Right atrium auricular region (tissue), 2 donors: Measurements from ENCODE around the gene ANO4. TPM values are rescaled to one million over a fixed set of nuclear protein-coding genes. Genes with fewer than 3 reads are reported as not detected.

Experiments used
- DNase-seq: peaks from one replicate; pipeline ENCODE4 v3.0.0-alpha.2; 2019; ENCODE audit warnings: low spot score
- H3K27ac ChIP-seq, 2 donors: fragments of 200-600 bp; sonication (generic); 1 replicate in 1 of 2; 2 replicates in 1 of 2; pipeline ENCODE4 v1.5.1; 2016 to 2019
- H3K27me3 ChIP-seq, 2 donors: fragments of 200-600 bp; sonication (generic); one replicate each; pipeline versions ENCODE4 v1.5.1 to v1.6.0; 2017 to 2019
- H3K36me3 ChIP-seq: fragments of 200-600 bp; sonication (generic); one replicate; pipeline ENCODE4 v1.5.1; 2016
- H3K4me1 ChIP-seq, 2 donors: fragments of 200-600 bp; sonication (generic); one replicate each; pipeline versions ENCODE4 v1.5.1 to v1.6.0; 2017 to 2019
- H3K4me3 ChIP-seq, 2 donors: fragments of 200-600 bp; sonication (generic); 1 replicate in 1 of 2; 2 replicates in 1 of 2; pipeline ENCODE4 v1.5.1; 2017 to 2019; ENCODE audit warnings: mild to moderate bottlenecking in 1 of 2, moderate library complexity in 1 of 2
- H3K9me3 ChIP-seq, 2 donors: fragments of 200-600 bp; sonication (generic); one replicate each; pipeline ENCODE4 v1.5.1; 2019
- CTCF ChIP-seq, 2 donors: fragments of 200-600 bp; sonication (generic); IDR thresholded peaks; one replicate each; pipeline ENCODE4 v1.5.1; 2019; ENCODE audit warnings: antibody characterized with exemption in 2 of 2
- total RNA-seq, 2 donors: library from RNA; depleted of rRNA; stranded (reverse); fragments of >200 nt; gene quantifications; one replicate each; pipeline ENCODE4 v1.1.0, GENCODE V29; 2016

ANO4 gene
- total RNA-seq, 2 donors from 2014 or later: 0.47 TPM; not detected in 1

GRCh38 chr12:101039848-101040531, 245.4 kb downstream of the ANO4 start:
- no peak for DNase-seq
- Histone ChIP-seq H3K27me3 (no peaks in the 10 kb centered on the region), H3K4me3 (no peak overlapping the region), H3K4me1 (no peaks in the 10 kb centered on the region), H3K36me3 (no peaks in the 10 kb centered on the region), H3K27ac (no peak overlapping the region), H3K9me3 (peaks cover 0 to 4% of the 10 kb centered on the region in 2 donors)
- TF ChIP-seq CTCF (IDR thresholded peaks at IDR 0.05): no peak

- no peak overlapping the region for H3K4me3 ChIP-seq
- H3K27ac ChIP-seq: no peak overlapping the region
- no peaks in the 10 kb centered on the region for H3K27me3 ChIP-seq
- no peaks in the 10 kb centered on the region for H3K4me1 ChIP-seq
- no peak for DNase-seq
- peaks cover 0 to 4% of the 10 kb centered on the region in 2 donors for H3K9me3 ChIP-seq
- H3K36me3 ChIP-seq: no peaks in the 10 kb centered on the region
- TF ChIP-seq CTCF (IDR thresholded peaks at IDR 0.05): no peak
Measured at GRCh38 chr12:101040936-101041335, 246.4 kb downstream of the ANO4 start.

GRCh38 chr12:101042211-101042610, 247.6 kb downstream of the ANO4 start:
- no peak for DNase-seq
- no peak overlapping the region for H3K27ac ChIP-seq
- no peak for TF ChIP-seq CTCF (IDR thresholded peaks at IDR 0.05)
- H3K4me1 ChIP-seq: no peaks in the 10 kb centered on the region
- H3K9me3 ChIP-seq: no peaks in the 10 kb centered on the region
- H3K27me3 ChIP-seq: no peaks in the 10 kb centered on the region
- H3K4me3 ChIP-seq: no peak overlapping the region
- H3K36me3 ChIP-seq: no peaks in the 10 kb centered on the region

GRCh38 chr12:101044512-101045059, 250.0 kb downstream of the ANO4 start:
- DNase-seq: no peak
- no peak overlapping the region for H3K4me3 ChIP-seq
- H3K27ac ChIP-seq: no peak overlapping the region
- no peak for TF ChIP-seq CTCF (IDR thresholded peaks at IDR 0.05)
- no peaks in the 10 kb centered on the region for H3K9me3 ChIP-seq
- no peaks in the 10 kb centered on the region for H3K4me1 ChIP-seq
- no peaks in the 10 kb centered on the region for H3K27me3 ChIP-seq
- H3K36me3 ChIP-seq: no peaks in the 10 kb centered on the region

GRCh38 chr12:101045486-101046464, 251.2 kb downstream of the ANO4 start:
- Histone ChIP-seq H3K27me3 (no peaks in the 10 kb centered on the region), H3K36me3 (no peaks in the 10 kb centered on the region), H3K27ac (no peak overlapping the region), H3K4me3 (no peak overlapping the region), H3K4me1 (no peaks in the 10 kb centered on the region), H3K9me3 (no peaks in the 10 kb centered on the region)
- DNase-seq: no peak
- TF ChIP-seq CTCF (IDR thresholded peaks at IDR 0.05): no peak
